ENCODE data around the gene TFIP11. TPM values are rescaled to one million over a fixed set of nuclear protein-coding genes. Genes with fewer than 3 reads are reported as not detected.

TFIP11 gene
- 10 to 100 TPM; 28.4 to 28.9 TPM for total RNA-seq
- polyA plus RNA-seq (2013, experiment 1 of 2): 21.4 TPM
- polyA plus RNA-seq (2013, experiment 2 of 2): 23.5 TPM
- long read RNA-seq, experiment 1, partial matches to known transcripts: 3 of 8 reads
- long read RNA-seq, experiment 1, other reads (novel, unspliced or antisense): 0 of 8 reads
- long read RNA-seq, experiment 2, transcript TFIP11-204 (15 exons, 3,586 nt): major isoform, 39 of 62 reads
- long read RNA-seq, experiment 2, transcript TFIP11-203 (14 exons, 2,974 nt): minor isoform, 6 of 62 reads
- long read RNA-seq, experiment 2, partial matches to known transcripts: 3 of 62 reads
- long read RNA-seq, experiment 2, other reads (novel, unspliced or antisense): 11 of 62 reads
- long read RNA-seq, experiment 3, transcript TFIP11-204 (15 exons, 3,586 nt): major isoform, 218 of 271 reads
- long read RNA-seq, experiment 3, transcript TFIP11-201 (16 exons, 2,896 nt): minor isoform, 13 of 271 reads
- long read RNA-seq, experiment 3, partial matches to known transcripts: 11 of 271 reads
- long read RNA-seq, experiment 3, other reads (novel, unspliced or antisense): 25 of 271 reads
- long read RNA-seq, experiment 4, transcript TFIP11-204 (15 exons, 3,586 nt): major isoform, 5 of 9 reads
- long read RNA-seq, experiment 4, partial matches to known transcripts: 4 of 9 reads
- long read RNA-seq, experiment 4, other reads (novel, unspliced or antisense): 0 of 9 reads

DNA sequence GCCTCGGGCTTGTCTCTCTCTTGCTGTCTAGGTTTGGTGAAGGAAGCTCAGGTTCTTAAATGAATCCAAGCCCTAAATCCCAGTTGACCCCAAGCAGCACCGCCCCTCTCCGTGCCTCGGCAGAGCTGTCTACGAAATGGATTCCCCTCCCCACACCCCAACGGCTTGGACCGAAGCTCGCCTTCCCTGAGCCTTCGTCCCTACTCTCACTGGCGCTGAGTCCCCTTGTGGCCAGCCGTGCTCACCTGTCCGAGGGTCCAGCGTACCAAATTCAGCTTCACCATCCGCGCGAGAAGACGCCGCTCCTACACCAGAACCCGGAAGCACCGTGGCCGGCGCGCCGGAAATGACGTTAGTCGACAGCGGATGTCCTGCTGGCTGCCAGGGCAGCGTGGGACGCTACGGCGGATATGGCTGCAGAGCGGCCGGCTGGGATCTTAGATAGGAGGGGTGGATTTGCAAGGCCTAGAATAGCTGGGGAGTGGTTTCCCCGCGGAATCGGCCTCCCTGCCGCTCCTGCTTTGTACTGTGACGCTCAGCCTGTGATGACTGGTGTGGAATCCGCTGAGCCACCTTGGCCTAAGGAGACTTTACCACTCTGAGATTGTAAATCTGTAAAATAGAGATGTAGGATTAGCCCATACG, at the start of gene TFIP11:
Gene TFIP11 (minus strand): TSS at position 325 of the 645 bp plus-strand sequence. CDS start 2,201 bp downstream, outside the sequence.
- peak within 1 kb of the TSS; percentile 16 for H3K27ac ChIP-seq (ENCODE audit: low read depth, low read length)
- 0% methylated on average over 28 to 40 of the region's 40 CpGs for WGBS, 2 experiments (ENCODE audit: insufficient coverage in 1 of 2, insufficient read length in 1 of 2)
- H3K27me3 ChIP-seq (ENCODE audit: control insufficient read depth, insufficient read depth, low read length, poor library complexity, severe bottlenecking): no peaks in the 10 kb centered on the region
- peaks cover 36% of the 10 kb centered on the region for H3K36me3 ChIP-seq (ENCODE audit: control insufficient read depth, insufficient read depth, low read length)
- H3K27ac Mint-ChIP-seq: peak within 1 kb of the TSS; percentile 98
- H3K4me1 ChIP-seq (ENCODE audit: control insufficient read depth, insufficient read depth, low read length): no peaks in the 10 kb centered on the region
- peak; percentile 99 for DNase-seq
- no peaks in the 10 kb centered on the region for H3K9me3 ChIP-seq (ENCODE audit: control insufficient read depth, low read length)
- H3K4me3 ChIP-seq (ENCODE audit: low read length): peak within 1 kb of the TSS; percentile 99
- no peaks in the 10 kb centered on the region for H3K9me3 Mint-ChIP-seq
- peaks cover 26% of the 10 kb centered on the region for H3K36me3 Mint-ChIP-seq (ENCODE audit: low read depth)
- H3K4me1 Mint-ChIP-seq: peaks cover 21% of the 10 kb centered on the region
- peak within 1 kb of the TSS; percentile 97 for H3K4me3 Mint-ChIP-seq
- TF ChIP-seq, protein P1, sequence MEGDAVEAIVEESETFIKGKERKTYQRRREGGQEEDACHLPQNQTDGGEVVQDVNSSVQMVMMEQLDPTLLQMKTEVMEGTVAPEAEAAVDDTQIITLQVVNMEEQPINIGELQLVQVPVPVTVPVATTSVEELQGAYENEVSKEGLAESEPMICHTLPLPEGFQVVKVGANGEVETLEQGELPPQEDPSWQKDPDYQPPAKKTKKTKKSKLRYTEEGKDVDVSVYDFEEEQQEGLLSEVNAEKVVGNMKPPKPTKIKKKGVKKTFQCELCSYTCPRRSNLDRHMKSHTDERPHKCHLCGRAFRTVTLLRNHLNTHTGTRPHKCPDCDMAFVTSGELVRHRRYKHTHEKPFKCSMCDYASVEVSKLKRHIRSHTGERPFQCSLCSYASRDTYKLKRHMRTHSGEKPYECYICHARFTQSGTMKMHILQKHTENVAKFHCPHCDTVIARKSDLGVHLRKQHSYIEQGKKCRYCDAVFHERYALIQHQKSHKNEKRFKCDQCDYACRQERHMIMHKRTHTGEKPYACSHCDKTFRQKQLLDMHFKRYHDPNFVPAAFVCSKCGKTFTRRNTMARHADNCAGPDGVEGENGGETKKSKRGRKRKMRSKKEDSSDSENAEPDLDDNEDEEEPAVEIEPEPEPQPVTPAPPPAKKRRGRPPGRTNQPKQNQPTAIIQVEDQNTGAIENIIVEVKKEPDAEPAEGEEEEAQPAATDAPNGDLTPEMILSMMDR (conservative IDR thresholded peaks at IDR 0.05): peak; percentile 64
- peak within 1 kb of the TSS; percentile 89 for H3K9ac ChIP-seq (ENCODE audit: extremely low read depth, low read length, poor library complexity, severe bottlenecking)
- H3K27me3 Mint-ChIP-seq (ENCODE audit: insufficient read depth): no peaks in the 10 kb centered on the region

DNA sequence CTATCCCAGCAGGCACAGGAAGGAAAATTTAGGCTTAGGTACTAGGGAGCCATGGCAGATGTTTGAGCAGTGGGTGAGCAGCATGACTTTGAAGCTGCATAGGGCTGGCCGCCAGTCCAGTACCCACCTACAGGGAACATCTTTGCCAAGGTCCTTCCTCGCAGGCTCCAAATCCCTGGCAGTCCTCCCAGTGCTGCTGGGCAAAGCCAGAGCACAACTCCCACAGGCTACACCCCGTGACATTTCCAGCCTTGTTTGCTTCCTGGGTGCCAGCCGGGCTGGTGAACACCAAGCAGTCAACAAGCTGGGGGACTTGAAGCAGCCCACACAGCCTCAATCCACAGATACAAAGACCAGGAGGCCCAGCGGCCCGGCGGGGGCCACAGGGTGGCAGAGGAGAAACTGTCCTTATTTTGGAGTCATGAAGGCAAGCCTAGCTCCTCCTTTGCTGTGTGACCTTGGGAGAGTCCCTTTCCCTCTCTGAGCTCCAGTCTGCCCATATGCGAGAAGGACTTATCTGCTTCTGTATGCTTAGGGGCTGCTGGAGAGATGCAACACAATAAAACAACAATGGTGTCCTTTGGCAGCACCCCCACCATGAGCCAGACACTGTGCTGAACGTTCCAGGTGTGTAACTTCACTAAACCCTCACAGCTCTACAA, 49.6 kb upstream of the TFIP11 start:
- Histone ChIP-seq H3K9ac (ENCODE audit: extremely low read depth, low read length, poor library complexity, severe bottlenecking) (no peak overlapping the region), H3K9me3 (ENCODE audit: control insufficient read depth, low read length) (no peaks in the 10 kb centered on the region), H3K27ac (ENCODE audit: low read depth, low read length) (no peak overlapping the region), H3K4me1 (ENCODE audit: control insufficient read depth, insufficient read depth, low read length) (peaks cover 6% of the 10 kb centered on the region), H3K4me3 (ENCODE audit: low read length) (no peak overlapping the region), H3K27me3 (ENCODE audit: control insufficient read depth, insufficient read depth, low read length, poor library complexity, severe bottlenecking) (no peaks in the 10 kb centered on the region), H3K36me3 (ENCODE audit: control insufficient read depth, insufficient read depth, low read length) (peaks cover 3% of the 10 kb centered on the region)
- Mint-ChIP-seq H3K36me3 (ENCODE audit: low read depth) (peaks cover 8% of the 10 kb centered on the region), H3K27ac (peak overlapping the region; percentile 68), H3K27me3 (ENCODE audit: insufficient read depth) (no peaks in the 10 kb centered on the region), H3K9me3 (no peaks in the 10 kb centered on the region), H3K4me3 (no peak overlapping the region), H3K4me1 (peaks cover 51% of the 10 kb centered on the region)
- DNase-seq: no peak
- WGBS, 2 experiments (ENCODE audit: insufficient coverage in 1 of 2, insufficient read length in 1 of 2): 84% methylated on average over 9 of the region's 9 CpGs; no CpG with 5 or more reads in 1 of the 2 experiments
- TF ChIP-seq, protein P1 (conservative IDR thresholded peaks at IDR 0.05): no peak

DNA sequence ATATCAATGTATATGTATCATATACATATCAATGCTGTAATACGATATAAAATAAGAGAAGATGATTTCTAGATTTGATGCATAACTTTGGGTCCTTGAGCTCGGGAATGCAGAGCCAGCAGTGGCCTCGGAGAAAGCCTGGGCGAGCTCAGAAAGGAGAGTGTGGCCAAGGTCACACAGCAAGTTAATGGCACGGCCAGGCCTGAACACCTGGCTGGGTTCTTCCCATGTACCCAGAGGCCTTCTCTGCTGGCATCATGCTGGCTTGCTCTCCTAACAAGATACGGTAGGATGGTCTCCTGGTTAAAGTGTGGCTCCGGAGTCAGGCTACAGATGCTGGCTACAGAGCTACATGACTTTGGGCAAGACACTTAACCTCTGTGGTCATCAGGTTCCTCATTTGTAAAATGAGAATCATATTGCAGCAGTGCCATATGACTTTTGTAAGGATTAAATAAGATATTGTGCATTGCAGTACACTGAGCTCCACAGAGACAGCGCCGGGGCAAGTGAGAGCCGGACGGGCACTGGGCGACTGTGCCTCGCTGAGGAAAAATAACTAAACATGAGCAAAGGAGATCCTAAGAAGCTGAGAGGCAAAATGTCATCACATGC, 47.8 kb upstream of the TFIP11 start:
- no peaks in the 10 kb centered on the region for H3K36me3 ChIP-seq (ENCODE audit: control insufficient read depth, insufficient read depth, low read length)
- H3K27me3 ChIP-seq (ENCODE audit: control insufficient read depth, insufficient read depth, low read length, poor library complexity, severe bottlenecking): no peaks in the 10 kb centered on the region
- no peak for DNase-seq
- H3K4me3 Mint-ChIP-seq: no peak overlapping the region
- WGBS, 2 experiments (ENCODE audit: insufficient coverage in 1 of 2, insufficient read length in 1 of 2): 91 to 93% methylated on average over 6 to 13 of the region's 13 CpGs
- H3K36me3 Mint-ChIP-seq (ENCODE audit: low read depth): peaks cover 8% of the 10 kb centered on the region
- no peak overlapping the region for H3K9ac ChIP-seq (ENCODE audit: extremely low read depth, low read length, poor library complexity, severe bottlenecking)
- no peak overlapping the region for H3K4me3 ChIP-seq (ENCODE audit: low read length)
- no peaks in the 10 kb centered on the region for H3K9me3 Mint-ChIP-seq
- no peak overlapping the region for H3K27ac ChIP-seq (ENCODE audit: low read depth, low read length)
- H3K4me1 Mint-ChIP-seq: peaks cover 43% of the 10 kb centered on the region
- H3K4me1 ChIP-seq (ENCODE audit: control insufficient read depth, insufficient read depth, low read length): peaks cover 6% of the 10 kb centered on the region
- no peaks in the 10 kb centered on the region for H3K9me3 ChIP-seq (ENCODE audit: control insufficient read depth, low read length)
- H3K27ac Mint-ChIP-seq: no peak overlapping the region
- TF ChIP-seq, protein P1 (conservative IDR thresholded peaks at IDR 0.05): no peak
- no peaks in the 10 kb centered on the region for H3K27me3 Mint-ChIP-seq (ENCODE audit: insufficient read depth)

Data from endodermal cell (in vitro differentiated cells).